WERI-Rb-1 (cell line): ENCODE data around the gene KCTD17.

Source experiments
- DNase-seq: peaks from one replicate; pipeline ENCODE4 v3.0.0-alpha.2; 2020
- H3K27ac ChIP-seq: fragments of 250-450 bp; sonication (Bioruptor Pico); 2 replicates; pipeline ENCODE4 v1.5.1; 2020; ENCODE audit warnings: mild to moderate bottlenecking, moderate library complexity
- H3K27me3 ChIP-seq: fragments of 250-450 bp; sonication (Bioruptor Pico); 2 replicates; pipeline ENCODE4 v1.5.1; 2021; ENCODE audit warnings: mild to moderate bottlenecking, low read depth, moderate library complexity; ENCODE audit not compliant: insufficient read depth, severe bottlenecking
- H3K36me3 ChIP-seq: fragments of 250-450 bp; sonication (Bioruptor Pico); 2 replicates; pipeline ENCODE4 v1.5.1; 2020; ENCODE audit warnings: mild to moderate bottlenecking, moderate library complexity
- H3K4me3 ChIP-seq: 2 replicates; pipeline ENCODE4 v1.5.1; 2011; ENCODE audit warnings: low read depth, mild to moderate bottlenecking, control low read depth, low read length
- H3K9me3 ChIP-seq: fragments of 250-450 bp; sonication (Bioruptor Pico); 2 replicates; pipeline ENCODE4 v1.5.1; 2021; ENCODE audit warnings: mild to moderate bottlenecking, moderate library complexity; ENCODE audit not compliant: severe bottlenecking
- TF ChIP-seq, protein P1 (sequence below): IDR thresholded peaks from 2 replicates; pipeline ENCODE4 v1.5.1; 2011; ENCODE audit warnings: low read depth, mild to moderate bottlenecking, control low read depth, inconsistent platforms, low read length

The KCTD17 gene

DNA sequence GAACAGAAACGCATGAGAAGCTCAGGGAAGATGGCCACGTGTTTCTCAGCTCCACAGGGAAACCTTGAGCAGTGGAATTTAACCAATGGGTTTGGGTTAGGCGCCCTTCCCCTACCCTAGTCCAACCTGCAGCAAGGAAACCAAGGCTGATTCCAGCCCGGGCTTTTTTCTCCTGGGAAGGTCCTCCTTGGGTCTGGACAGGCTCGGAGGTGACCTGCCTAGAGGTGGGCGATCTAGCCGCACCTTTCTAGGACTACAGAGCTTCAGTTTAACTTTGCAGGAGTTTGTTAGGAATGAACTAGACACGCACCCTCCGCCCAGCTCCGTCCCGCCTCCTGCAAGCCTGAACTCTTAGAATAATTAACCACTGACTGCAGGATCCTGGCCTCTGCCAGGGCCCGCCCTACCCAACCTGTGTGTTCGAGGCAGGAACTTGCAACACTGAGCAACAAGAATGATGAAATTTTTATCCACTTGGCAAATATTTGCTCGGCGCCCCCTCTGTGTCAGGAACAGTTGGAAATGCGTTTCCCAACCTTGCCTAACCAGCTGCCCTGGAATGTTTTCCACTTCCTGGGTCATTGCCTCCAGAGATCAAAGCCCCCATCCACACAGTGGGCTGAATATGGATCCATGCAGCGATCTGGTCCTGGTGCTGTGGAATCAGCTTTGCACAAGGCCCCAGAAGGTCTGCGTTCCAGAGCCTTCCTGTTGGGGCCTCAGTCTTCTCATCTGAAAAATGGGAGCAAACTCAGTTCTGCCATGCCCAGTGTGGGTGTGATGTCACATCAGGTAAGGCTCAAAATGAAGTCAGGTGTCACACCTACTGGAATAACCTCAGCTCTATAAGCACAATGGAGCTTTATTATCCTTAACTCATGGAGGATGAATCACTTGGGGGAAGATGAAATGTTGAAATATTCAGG is 18.7 kb upstream of the KCTD17 start:
- TF ChIP-seq, protein P1, sequence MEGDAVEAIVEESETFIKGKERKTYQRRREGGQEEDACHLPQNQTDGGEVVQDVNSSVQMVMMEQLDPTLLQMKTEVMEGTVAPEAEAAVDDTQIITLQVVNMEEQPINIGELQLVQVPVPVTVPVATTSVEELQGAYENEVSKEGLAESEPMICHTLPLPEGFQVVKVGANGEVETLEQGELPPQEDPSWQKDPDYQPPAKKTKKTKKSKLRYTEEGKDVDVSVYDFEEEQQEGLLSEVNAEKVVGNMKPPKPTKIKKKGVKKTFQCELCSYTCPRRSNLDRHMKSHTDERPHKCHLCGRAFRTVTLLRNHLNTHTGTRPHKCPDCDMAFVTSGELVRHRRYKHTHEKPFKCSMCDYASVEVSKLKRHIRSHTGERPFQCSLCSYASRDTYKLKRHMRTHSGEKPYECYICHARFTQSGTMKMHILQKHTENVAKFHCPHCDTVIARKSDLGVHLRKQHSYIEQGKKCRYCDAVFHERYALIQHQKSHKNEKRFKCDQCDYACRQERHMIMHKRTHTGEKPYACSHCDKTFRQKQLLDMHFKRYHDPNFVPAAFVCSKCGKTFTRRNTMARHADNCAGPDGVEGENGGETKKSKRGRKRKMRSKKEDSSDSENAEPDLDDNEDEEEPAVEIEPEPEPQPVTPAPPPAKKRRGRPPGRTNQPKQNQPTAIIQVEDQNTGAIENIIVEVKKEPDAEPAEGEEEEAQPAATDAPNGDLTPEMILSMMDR, result no peak
- H3K4me3 ChIP-seq, result no peak overlapping the region
- H3K27ac ChIP-seq, result no peak overlapping the region
- no peak for DNase-seq
- no peaks in the 10 kb centered on the region for H3K27me3 ChIP-seq
- peaks cover 13% of the 10 kb centered on the region; the same call in 1 of the 2 replicates for H3K36me3 ChIP-seq
- no peaks in the 10 kb centered on the region for H3K9me3 ChIP-seq

DNA sequence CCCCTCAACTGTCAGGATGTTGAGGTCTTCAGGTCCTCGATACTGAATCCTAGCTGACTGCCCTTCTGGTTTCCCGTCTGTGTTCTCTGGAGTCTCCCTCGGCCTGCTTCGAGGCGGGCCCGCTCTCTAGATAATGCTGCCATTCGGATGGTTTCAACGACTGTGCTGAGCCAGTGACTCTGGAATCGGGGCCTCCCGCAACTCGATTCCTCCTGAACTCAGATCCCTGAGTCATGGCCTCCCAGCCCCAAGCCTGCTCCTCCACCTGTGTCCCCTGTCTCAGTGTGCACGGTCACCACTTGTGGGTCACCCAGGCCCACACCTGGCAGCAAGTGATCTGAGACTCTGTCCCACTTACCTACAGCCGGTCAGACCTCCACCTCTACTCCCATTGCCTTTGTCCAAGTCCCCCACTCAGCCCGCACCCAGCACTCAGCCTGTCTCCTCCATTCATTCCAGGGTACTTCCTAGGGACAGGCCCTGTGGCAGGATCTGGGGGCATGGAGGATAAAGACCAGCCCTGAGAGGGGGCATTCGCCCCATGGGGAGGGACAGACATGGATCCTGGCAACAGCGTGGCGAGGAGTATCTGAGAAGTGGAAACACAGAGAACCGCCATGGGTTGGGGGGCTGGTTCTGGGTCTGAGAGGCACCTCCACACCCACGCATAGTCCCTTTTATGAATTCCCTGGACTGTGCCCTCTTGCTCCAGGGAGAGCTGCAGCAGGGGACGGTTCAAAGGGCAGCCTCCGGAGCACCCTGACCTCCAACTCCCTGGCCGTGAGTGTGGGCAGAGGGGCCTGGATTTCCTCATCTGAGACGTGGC is 17.7 kb upstream of the KCTD17 start:
- TF ChIP-seq, protein P1, result no peak
- no peak for DNase-seq
- Histone ChIP-seq H3K27ac (no peak overlapping the region), H3K36me3 (peaks cover 8% of the 10 kb centered on the region; the same call in 1 of the 2 replicates), H3K27me3 (no peaks in the 10 kb centered on the region), H3K9me3 (no peaks in the 10 kb centered on the region), H3K4me3 (no peak overlapping the region)

DNA sequence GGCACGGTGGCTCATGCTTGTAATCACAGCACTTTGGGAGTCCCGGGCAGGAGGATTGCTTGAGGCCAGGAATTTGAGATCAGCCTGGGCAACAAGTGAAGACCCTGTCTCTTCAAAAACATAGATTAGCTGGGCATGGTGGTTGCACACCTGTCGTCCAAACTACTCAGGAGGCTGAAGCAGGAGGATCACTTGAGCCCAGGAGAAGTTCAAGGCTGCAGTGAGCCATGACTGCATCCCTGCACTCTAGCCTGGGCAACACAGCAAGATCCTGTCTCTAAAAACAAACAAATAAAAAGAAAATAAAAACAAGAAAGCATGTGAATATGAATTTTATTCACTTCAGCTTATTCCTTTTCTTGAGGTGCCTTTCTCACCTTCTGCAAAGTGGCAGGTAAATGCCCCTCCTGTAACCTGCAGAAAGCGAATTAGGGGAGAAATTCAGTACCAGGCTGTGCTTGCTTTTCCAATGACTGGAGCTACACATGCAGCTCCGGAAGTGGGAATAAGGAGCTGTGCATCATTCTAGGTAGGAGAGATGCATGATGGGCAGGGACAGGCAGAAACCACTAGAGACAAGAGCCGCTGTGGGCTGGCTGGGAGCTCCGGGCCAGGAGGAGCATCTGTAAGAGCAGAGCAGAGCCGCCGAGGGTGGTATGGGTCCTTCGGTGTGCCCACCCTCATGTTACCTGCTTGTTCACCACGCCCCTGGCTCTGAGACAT is 14.7 kb upstream of the KCTD17 start:
- Histone ChIP-seq H3K36me3 (no peaks in the 10 kb centered on the region), H3K27ac (no peak overlapping the region), H3K4me3 (no peak overlapping the region), H3K9me3 (no peaks in the 10 kb centered on the region), H3K27me3 (no peaks in the 10 kb centered on the region)
- no peak for DNase-seq
- TF ChIP-seq, protein P1, result no peak

DNA sequence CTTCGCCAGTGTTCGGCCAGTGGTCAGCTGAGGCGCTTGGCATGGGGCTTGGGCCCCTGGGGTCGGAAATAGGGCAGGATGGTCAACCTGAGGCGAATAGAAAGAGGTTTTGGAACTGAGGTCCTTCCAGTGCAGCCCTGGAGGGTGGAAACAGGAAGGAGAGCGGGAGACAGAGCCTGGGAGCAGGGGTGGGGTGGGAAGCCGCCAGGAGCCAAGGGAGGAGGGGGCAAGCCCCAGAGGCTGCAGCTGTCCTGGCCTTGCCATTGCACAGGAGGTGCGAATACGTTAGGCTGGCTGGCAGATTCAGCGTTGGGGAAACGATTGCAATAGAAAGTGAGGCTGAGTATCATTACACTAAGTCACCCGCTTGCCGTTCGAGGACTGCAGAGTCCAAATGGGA is 13.9 kb upstream of the KCTD17 start:
- H3K27ac ChIP-seq, result no peak overlapping the region
- no peaks in the 10 kb centered on the region for H3K27me3 ChIP-seq
- TF ChIP-seq, protein P1, result no peak
- H3K9me3 ChIP-seq, result no peaks in the 10 kb centered on the region
- no peak overlapping the region for H3K4me3 ChIP-seq
- H3K36me3 ChIP-seq, result no peaks in the 10 kb centered on the region
- no peak for DNase-seq

DNA sequence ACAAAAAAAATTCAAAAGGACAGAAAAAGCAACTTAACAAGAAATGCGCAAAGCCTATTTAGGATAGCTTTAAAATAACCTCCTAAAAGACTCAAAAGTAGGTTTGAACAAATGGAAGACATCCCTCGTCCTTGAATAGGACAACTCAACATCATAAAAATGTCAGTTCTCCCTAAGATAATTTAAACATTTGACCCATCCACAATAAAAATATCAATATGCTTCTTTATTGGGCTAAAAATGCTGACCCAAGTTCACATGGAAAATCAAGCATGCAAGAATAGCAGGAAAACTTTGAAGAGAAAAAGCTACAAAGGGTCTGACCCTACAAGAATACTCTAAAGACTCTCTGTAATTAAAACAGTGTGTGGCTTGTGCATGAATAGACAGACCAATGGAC is 12.1 kb upstream of the KCTD17 start:
- TF ChIP-seq, protein P1, result no peak
- no peak overlapping the region for H3K4me3 ChIP-seq
- H3K27ac ChIP-seq, result no peak overlapping the region
- no peak for DNase-seq
- no peaks in the 10 kb centered on the region for H3K36me3 ChIP-seq
- no peaks in the 10 kb centered on the region for H3K9me3 ChIP-seq
- no peaks in the 10 kb centered on the region for H3K27me3 ChIP-seq
